Mesodermal cell (in vitro differentiated cells): Measurements from ENCODE around the gene MUC3A.

Source experiments
- H3K27ac ChIP-seq: 2 replicates; pipeline ENCODE4 v1.7.0; 2013; ENCODE audit warnings: mild to moderate bottlenecking, low read depth, low read length, moderate library complexity; ENCODE audit not compliant: severe bottlenecking
- H3K36me3 ChIP-seq: 2 replicates; pipeline ENCODE4 v1.7.1; 2013; ENCODE audit warnings: mild to moderate bottlenecking, low read length, moderate library complexity; ENCODE audit not compliant: control insufficient read depth, insufficient read depth
- H3K4me1 ChIP-seq: one replicate; pipeline ENCODE4 v1.7.1; 2013; ENCODE audit warnings: mild to moderate bottlenecking, low read length; ENCODE audit not compliant: insufficient read depth, control insufficient read depth, poor library complexity, severe bottlenecking
- H3K4me3 ChIP-seq: 2 replicates; pipeline ENCODE4 v1.7.0; 2013; ENCODE audit warnings: low read length, control low read depth, mild to moderate bottlenecking; ENCODE audit not compliant: insufficient read depth, poor library complexity, severe bottlenecking; ENCODE audit errors: extremely low read depth
- H3K9me3 ChIP-seq: 2 replicates; pipeline ENCODE4 v1.7.1; 2013; ENCODE audit warnings: mild to moderate bottlenecking, low read length, moderate library complexity; ENCODE audit not compliant: control insufficient read depth
- WGBS, 2 experiments: methylation state at CpG; one replicate each; pipeline ENCODE4 v1.1.5; 2013; ENCODE audit warnings: missing lambda C conversion rate in 2 of 2; ENCODE audit not compliant: insufficient coverage in 2 of 2; 5-methylcytosine and 5-hydroxymethylcytosine counted together

The MUC3A gene

DNA sequence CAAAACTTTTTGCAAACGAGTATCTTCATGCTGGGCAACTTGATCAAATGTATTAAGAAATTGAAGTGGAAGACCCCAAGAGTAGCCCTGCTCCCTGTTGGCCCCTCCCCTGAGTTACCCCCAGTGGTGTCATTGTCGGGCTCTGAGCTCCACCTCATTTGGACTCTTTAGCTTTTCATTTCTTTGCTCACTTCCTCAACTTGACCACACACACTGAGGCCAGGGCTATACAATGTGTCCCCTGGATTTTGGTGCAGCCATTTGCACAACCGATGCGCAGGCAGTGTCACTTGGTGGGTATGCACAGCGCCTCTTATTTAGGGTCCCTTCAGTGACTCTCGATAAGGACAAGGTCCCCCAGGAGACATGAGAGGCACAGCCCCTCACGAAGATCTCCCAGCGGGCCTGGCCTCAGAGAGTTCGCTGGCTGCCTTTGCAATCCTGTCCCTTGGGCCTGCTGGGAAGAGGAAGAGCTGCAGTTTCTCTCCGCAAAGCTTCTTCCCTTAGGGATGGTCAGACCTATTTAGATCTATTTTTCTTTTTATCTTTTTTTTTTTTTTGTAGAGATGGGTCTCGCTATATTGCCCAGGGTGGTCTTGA lies 2.5 kb upstream of the MUC3A start:
- H3K4me3 ChIP-seq: no peak overlapping the region
- 79 to 83% methylated on average over 7 to 9 of the region's 11 CpGs for WGBS, 2 experiments
- H3K9me3 ChIP-seq: no peaks in the 10 kb centered on the region
- no peaks in the 10 kb centered on the region for H3K36me3 ChIP-seq
- no peak overlapping the region for H3K27ac ChIP-seq
- no peaks in the 10 kb centered on the region for H3K4me1 ChIP-seq

DNA sequence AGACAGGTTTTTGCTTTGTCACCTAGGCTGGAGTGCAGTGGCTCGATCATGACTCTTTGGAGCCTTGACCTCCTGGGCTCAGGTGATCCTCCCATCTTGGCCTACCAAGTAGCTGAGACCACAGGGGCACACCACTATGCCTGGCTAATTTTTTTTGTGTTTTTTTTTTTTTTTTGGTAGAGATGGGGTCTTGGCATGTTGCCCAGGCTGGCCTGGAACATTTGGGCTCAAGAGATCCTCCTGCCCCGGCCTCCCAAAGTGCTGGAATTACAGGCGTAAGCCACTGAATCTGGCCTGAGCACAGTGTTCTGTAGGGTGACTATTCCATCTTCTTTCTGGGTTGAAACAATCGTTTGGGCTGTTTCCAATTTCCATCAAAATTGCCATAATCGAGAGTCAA lies 1.5 kb upstream of the MUC3A start:
- no peaks in the 10 kb centered on the region for H3K36me3 ChIP-seq
- 89 to 100% methylated on average over 3 to 5 of the region's 5 CpGs for WGBS, 2 experiments
- H3K9me3 ChIP-seq: no peaks in the 10 kb centered on the region
- H3K27ac ChIP-seq: no peak overlapping the region
- H3K4me3 ChIP-seq: no peak overlapping the region
- no peaks in the 10 kb centered on the region for H3K4me1 ChIP-seq

DNA sequence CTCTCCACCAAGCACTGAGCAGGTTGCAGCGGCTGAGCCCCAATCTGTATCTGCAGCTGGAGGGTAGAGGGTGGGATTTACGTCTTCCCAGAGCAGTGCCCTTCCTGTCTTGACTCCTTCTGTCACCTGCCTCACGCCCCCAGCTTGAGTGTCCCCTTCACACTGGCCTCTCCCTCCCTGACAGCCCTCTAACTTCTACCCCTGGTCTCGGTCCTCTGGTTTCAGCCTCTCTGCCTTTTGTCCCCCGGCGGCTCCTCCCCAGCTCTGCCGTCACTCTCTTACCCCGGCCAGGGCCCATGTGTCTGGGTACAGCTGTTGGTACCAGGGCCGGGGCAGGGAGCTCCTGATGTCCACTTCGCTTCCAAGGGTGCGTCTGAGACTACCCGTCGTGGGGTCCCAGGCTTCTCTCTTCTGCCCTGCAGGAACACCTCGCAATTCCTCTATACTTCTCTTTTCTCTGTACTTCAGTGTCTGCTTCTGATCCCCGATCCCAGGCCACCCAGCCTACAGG lies 654 bp downstream of the MUC3A start:
- H3K4me3 ChIP-seq: no peak overlapping the region
- WGBS, 2 experiments: 56 to 66% methylated on average over 15 of the region's 15 CpGs

DNA sequence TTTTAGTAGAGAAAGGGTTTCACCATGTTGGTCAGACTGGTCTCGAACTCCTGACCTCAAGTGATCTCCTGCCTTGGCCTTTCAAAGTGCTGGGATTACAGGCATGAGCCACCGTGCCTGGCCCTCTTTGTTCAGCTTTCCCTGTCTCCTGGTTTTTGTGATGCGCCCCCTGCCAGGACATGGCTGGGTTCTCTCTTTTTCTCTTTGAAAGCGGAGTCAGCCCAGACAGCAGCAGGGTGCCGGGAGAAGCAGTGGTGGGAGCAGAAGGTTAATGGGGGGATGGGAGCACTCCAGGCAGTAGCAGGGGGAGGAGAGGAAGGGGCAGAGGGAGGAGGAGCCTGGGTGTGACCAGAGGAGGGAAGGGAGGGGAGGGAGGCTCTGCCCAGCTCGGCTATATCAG lies 1.8 kb downstream of the MUC3A start:
- Histone ChIP-seq H3K9me3 (no peaks in the 10 kb centered on the region), H3K4me3 (no peak overlapping the region), H3K27ac (no peak overlapping the region), H3K36me3 (no peaks in the 10 kb centered on the region), H3K4me1 (no peaks in the 10 kb centered on the region)
- WGBS, 2 experiments: 19 to 45% methylated on average over 3 to 4 of the region's 6 CpGs

More for the DNA sequence above, 654 bp downstream of the MUC3A start:
- Histone ChIP-seq H3K36me3 (no peaks in the 10 kb centered on the region), H3K4me1 (no peaks in the 10 kb centered on the region), H3K9me3 (no peaks in the 10 kb centered on the region), H3K27ac (no peak overlapping the region)

DNA sequence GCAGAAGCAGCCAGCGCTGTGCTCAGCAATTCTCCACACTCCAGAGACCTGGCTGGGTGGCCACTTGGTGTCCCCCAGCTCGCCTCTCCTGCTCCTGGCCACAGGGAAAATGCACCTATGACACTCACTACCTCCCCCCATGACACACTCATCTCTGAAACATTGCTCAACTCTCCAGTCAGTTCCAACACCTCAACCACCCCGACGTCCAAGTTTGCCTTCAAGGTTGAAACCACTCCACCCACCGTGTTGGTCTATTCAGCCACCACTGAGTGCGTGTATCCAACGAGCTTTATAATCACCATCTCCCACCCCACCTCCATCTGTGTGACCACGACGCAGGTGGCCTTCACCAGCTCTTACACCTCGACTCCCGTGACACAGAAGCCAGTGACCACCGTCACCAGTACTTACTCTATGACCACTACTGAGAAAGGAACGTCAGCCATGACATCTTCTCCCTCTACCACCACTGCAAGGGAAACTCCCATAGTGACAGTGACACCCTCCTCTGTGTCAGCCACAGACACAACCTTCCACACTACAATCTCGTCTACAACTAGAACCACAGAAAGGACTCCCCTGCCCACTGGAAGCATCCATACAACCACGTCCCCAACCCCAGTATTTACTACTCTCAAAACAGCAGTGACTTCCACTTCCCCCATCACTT lies 2.7 kb downstream of the MUC3A start:
- Histone ChIP-seq H3K27ac (no peak overlapping the region), H3K4me1 (no peaks in the 10 kb centered on the region), H3K4me3 (no peak overlapping the region), H3K36me3 (no peaks in the 10 kb centered on the region), H3K9me3 (no peaks in the 10 kb centered on the region)
- WGBS, 2 experiments: 72 to 77% methylated on average over 14 to 15 of the region's 15 CpGs

DNA sequence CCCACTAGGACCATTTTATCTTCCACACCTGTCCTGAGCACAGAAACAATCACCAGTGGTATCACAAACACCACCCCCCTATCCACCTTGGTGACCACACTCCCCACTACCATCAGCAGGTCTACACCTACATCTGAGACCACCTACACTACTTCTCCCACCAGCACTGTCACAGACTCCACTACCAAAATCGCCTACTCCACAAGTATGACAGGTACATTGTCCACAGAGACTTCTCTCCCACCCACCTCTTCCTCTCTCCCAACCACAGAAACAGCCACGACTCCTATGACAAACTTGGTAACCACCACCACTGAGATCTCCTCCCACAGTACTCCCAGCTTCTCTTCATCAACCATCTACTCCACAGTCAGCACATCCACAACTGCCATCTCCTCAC lies 3.3 kb downstream of the MUC3A start:
- WGBS, 2 experiments: 77 to 79% methylated on average over 2 of the region's 2 CpGs
- H3K27ac ChIP-seq: no peak overlapping the region
- H3K4me1 ChIP-seq: no peaks in the 10 kb centered on the region
- H3K4me3 ChIP-seq: no peak overlapping the region
- H3K36me3 ChIP-seq: no peaks in the 10 kb centered on the region
- no peaks in the 10 kb centered on the region for H3K9me3 ChIP-seq

DNA sequence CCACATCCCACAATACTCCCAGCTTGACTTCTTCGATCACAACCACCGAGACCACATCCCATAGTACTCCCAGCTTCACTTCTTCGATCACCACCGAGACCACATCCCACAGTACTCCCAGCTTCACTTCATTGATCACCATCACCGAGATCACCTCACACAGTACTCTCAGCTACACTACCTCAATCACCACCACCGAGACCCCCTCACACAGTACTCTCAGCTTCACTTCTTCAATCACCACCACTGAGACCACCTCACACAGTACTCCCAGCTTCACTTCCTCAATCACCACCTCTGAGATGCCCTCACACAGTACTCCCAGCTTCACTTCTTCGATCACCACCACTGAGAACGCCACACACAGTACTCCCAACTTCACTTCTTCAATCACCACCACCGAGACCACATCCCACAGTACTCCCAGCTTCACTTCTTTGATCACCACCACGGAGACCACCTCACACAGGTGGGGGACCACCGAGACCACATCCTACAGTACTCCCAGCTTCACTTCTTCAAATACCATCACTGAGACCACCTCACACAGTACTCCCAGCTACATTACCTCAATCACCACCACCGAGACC lies 8.6 kb downstream of the MUC3A start:
- Histone ChIP-seq H3K27ac (no peak overlapping the region), H3K9me3 (peaks cover 4% of the 10 kb centered on the region), H3K36me3 (no peaks in the 10 kb centered on the region), H3K4me3 (no peak overlapping the region), H3K4me1 (no peaks in the 10 kb centered on the region)
- WGBS, 2 experiments: 63 to 70% methylated on average over 10 to 12 of the region's 12 CpGs

DNA sequence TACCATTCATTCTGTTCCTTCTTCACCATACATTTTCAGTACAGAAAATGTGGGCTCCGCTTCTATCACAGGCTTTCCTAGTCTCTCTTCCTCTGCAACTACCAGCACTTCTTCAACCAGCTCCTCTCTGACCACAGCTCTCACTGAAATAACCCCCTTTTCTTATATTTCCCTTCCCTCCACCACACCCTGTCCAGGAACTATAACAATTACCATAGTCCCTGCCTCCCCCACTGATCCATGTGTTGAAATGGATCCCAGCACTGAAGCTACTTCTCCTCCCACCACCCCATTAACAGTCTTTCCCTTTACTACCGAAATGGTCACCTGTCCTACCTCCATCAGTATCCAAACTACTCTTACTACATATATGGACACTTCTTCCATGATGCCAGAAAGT lies 10.6 kb downstream of the MUC3A start:
- Histone ChIP-seq H3K4me3 (no peak overlapping the region), H3K36me3 (no peaks in the 10 kb centered on the region), H3K27ac (no peak overlapping the region), H3K9me3 (peaks cover 4% of the 10 kb centered on the region), H3K4me1 (no peaks in the 10 kb centered on the region)
- WGBS, 2 experiments: 65% methylated on average over 2 of the region's 2 CpGs

DNA sequence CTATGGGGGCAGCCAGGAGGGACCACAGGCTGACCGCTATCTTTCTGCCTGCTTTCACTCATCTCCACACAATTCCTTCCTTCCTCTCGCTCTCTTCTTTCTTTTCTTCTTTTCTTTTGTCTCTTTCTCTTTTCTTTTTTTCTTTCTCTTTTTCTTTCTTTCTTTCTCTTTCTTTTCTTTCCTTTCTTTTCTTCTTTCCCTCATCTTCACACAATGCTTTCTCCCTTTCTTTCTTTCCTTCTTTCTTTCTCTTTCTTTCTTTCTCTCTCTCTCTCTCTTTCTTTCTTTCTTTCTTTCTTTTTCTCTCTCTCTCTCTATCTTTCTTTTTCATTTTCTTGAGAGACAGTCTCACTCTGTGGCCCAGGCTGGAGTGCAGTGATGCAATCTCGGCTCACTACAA lies 13.2 kb downstream of the MUC3A start:
- 92 to 94% methylated on average over 3 of the region's 3 CpGs for WGBS, 2 experiments
- peaks cover 6% of the 10 kb centered on the region for H3K4me1 ChIP-seq
- H3K36me3 ChIP-seq: no peaks in the 10 kb centered on the region
- no peak overlapping the region for H3K27ac ChIP-seq
- H3K4me3 ChIP-seq: no peak overlapping the region
- peaks cover 4% of the 10 kb centered on the region for H3K9me3 ChIP-seq

DNA sequence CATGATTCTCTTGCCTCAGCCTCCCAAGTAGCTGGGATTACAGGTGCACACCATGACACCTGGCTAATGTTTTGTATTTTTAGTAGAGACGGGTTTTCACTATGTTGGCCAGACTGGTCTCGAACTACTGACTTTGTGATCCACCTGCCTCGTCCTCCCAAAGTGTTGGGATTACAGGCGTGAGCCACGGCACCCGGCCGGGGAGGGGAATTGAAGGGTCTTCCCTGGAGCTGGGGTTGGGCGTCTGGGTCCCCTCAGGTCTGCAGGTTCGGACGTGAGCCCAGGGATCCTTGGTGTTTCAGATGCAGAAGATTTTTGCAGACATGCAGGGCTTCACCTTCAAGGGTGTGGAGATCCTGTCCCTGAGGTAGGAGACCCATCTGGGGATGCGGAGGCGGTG lies 14.1 kb downstream of the MUC3A start:
- Histone ChIP-seq H3K4me1 (peaks cover 6% of the 10 kb centered on the region), H3K27ac (no peak overlapping the region), H3K4me3 (no peak overlapping the region), H3K36me3 (no peaks in the 10 kb centered on the region), H3K9me3 (no peaks in the 10 kb centered on the region)
- WGBS, 2 experiments: 84 to 85% methylated on average over 9 to 10 of the region's 12 CpGs

DNA sequence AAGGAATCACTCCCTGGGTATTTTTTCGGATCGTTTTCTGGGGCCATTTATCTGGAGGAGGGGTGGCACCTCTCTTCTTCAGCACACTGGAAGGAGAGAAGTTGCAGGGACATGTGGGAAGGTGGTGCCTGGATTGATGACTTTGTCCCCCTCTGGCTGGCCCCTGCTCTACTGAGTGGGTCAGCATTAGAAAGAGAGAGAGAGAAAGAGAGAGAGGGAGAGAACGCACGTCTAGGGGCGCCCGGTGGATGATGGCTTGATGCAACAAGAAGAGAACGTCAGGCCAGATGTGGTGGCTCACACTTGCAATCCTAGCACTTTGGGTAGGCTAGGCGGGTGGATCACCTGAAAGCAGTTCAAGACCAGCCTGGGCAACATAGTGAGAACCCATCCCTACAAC lies 14.5 kb downstream of the MUC3A start:
- peaks cover 6% of the 10 kb centered on the region for H3K4me1 ChIP-seq
- no peaks in the 10 kb centered on the region for H3K36me3 ChIP-seq
- H3K9me3 ChIP-seq: no peaks in the 10 kb centered on the region
- no peak overlapping the region for H3K27ac ChIP-seq
- H3K4me3 ChIP-seq: no peak overlapping the region
- 80 to 86% methylated on average over 7 to 8 of the region's 8 CpGs for WGBS, 2 experiments
